Dendritic cell treated with granulocyte-macrophage colony-stimulating factor and Interleukin-4, amounts not matched to agents 40 ng/mL and 50 ng/mL, for 4 days (primary cell): ENCODE measurements around the gene IL13.

ENCODE experiments used
- H3K27ac Mint-ChIP-seq: one replicate; pipeline ENCODE4 v1.8.0; 2022; ENCODE audit warnings: mild to moderate bottlenecking, mixed read lengths
- H3K27me3 Mint-ChIP-seq: one replicate; pipeline ENCODE4 v1.8.0; 2022; ENCODE audit warnings: mild to moderate bottlenecking, mixed read lengths
- H3K36me3 Mint-ChIP-seq: one replicate; pipeline ENCODE4 v1.8.0; 2022; ENCODE audit warnings: low read depth, mixed read lengths
- H3K4me1 Mint-ChIP-seq: one replicate; pipeline ENCODE4 v1.8.0; 2022; ENCODE audit warnings: low read depth, mixed read lengths
- H3K4me3 Mint-ChIP-seq: one replicate; pipeline ENCODE4 v1.8.0; 2022; ENCODE audit warnings: mild to moderate bottlenecking, moderate library complexity, mixed read lengths
- H3K9me3 Mint-ChIP-seq: one replicate; pipeline ENCODE4 v1.8.0; 2022; ENCODE audit warnings: mixed read lengths
- intact Hi-C: fragments of 100-400 bp; cut with micrococcal nuclease; formaldehyde crosslinking; loops from one replicate; pipeline ENCODE4 v1.15.0; 2022

Gene IL13

GRCh38 chr5:132641841-132642240 lies 16.1 kb upstream of the IL13 start:
- H3K36me3 Mint-ChIP-seq, result peaks cover 72% of the 10 kb centered on the region
- intact Hi-C loops, result no loop called here
- no peaks in the 10 kb centered on the region for H3K4me1 Mint-ChIP-seq

GRCh38 chr5:132644177-132644576 lies 13.8 kb upstream of the IL13 start:
- H3K36me3 Mint-ChIP-seq, result peaks cover 49% of the 10 kb centered on the region
- H3K9me3 Mint-ChIP-seq, result peaks cover 15% of the 10 kb centered on the region
- H3K27ac Mint-ChIP-seq, result no peak overlapping the region
- H3K4me3 Mint-ChIP-seq, result no peak overlapping the region
- H3K27me3 Mint-ChIP-seq, result peaks cover 6% of the 10 kb centered on the region
- no peaks in the 10 kb centered on the region for H3K4me1 Mint-ChIP-seq
- intact Hi-C loops, result no loop called here

More at GRCh38 chr5:132641841-132642240, 16.1 kb upstream of the IL13 start:
- Mint-ChIP-seq H3K27me3 (no peaks in the 10 kb centered on the region), H3K4me3 (no peak overlapping the region), H3K27ac (no peak overlapping the region), H3K9me3 (no peaks in the 10 kb centered on the region)

GRCh38 chr5:132646583-132647266 lies 11.2 kb upstream of the IL13 start:
- Mint-ChIP-seq H3K27me3 (peaks cover 6% of the 10 kb centered on the region), H3K36me3 (peaks cover 26% of the 10 kb centered on the region), H3K9me3 (peaks cover 15% of the 10 kb centered on the region)

GRCh38 chr5:132647473-132647872 lies 10.5 kb upstream of the IL13 start:
- Mint-ChIP-seq H3K9me3 (peaks cover 15% of the 10 kb centered on the region), H3K27ac (no peak overlapping the region), H3K36me3 (peaks cover 18% of the 10 kb centered on the region), H3K4me1 (no peaks in the 10 kb centered on the region), H3K4me3 (no peak overlapping the region), H3K27me3 (peaks cover 13% of the 10 kb centered on the region)
- intact Hi-C loops, result no loop called here

More at GRCh38 chr5:132646583-132647266, 11.2 kb upstream of the IL13 start:
- intact Hi-C loops, result no loop called here
- H3K4me3 Mint-ChIP-seq, result no peak overlapping the region
- no peaks in the 10 kb centered on the region for H3K4me1 Mint-ChIP-seq
- no peak overlapping the region for H3K27ac Mint-ChIP-seq

- no peak overlapping the region for H3K27ac Mint-ChIP-seq
- H3K9me3 Mint-ChIP-seq, result peaks cover 15% of the 10 kb centered on the region
- no peak overlapping the region for H3K4me3 Mint-ChIP-seq
- H3K36me3 Mint-ChIP-seq, result peaks cover 9% of the 10 kb centered on the region
- H3K27me3 Mint-ChIP-seq, result peaks cover 16% of the 10 kb centered on the region
- no peaks in the 10 kb centered on the region for H3K4me1 Mint-ChIP-seq
- intact Hi-C loops, result no loop called here
Measured at GRCh38 chr5:132648355-132648754, 9.6 kb upstream of the IL13 start.

- Mint-ChIP-seq H3K4me3 (no peak overlapping the region), H3K27ac (no peak overlapping the region), H3K27me3 (peaks cover 47% of the 10 kb centered on the region), H3K36me3 (no peaks in the 10 kb centered on the region), H3K4me1 (peaks cover 6% of the 10 kb centered on the region), H3K9me3 (peaks cover 15% of the 10 kb centered on the region)
- intact Hi-C loops, result no loop called here
Measured at GRCh38 chr5:132651838-132652469, 6.0 kb upstream of the IL13 start.

- H3K4me1 Mint-ChIP-seq, result peaks cover 6% of the 10 kb centered on the region
- no peak overlapping the region for H3K4me3 Mint-ChIP-seq
- H3K27me3 Mint-ChIP-seq, result peaks cover 52% of the 10 kb centered on the region
- H3K27ac Mint-ChIP-seq, result no peak overlapping the region
- no peaks in the 10 kb centered on the region for H3K36me3 Mint-ChIP-seq
- intact Hi-C loops, result no loop called here
- H3K9me3 Mint-ChIP-seq, result peaks cover 2% of the 10 kb centered on the region
Measured at GRCh38 chr5:132653716-132654115, 4.3 kb upstream of the IL13 start.

GRCh38 chr5:132655821-132656773 lies 1.9 kb upstream of the IL13 start:
- Mint-ChIP-seq H3K4me3 (no peak overlapping the region), H3K27me3 (peaks cover 52% of the 10 kb centered on the region), H3K9me3 (no peaks in the 10 kb centered on the region), H3K27ac (no peak overlapping the region), H3K36me3 (no peaks in the 10 kb centered on the region), H3K4me1 (peaks cover 9% of the 10 kb centered on the region)
- intact Hi-C loops, result no loop called here

- no peaks in the 10 kb centered on the region for H3K36me3 Mint-ChIP-seq
- intact Hi-C loops, result no loop called here
Measured at GRCh38 chr5:132656774-132657355, 1.1 kb upstream of the IL13 start.

GRCh38 chr5:132658381-132659302 lies 669 bp downstream of the IL13 start:
- H3K27me3 Mint-ChIP-seq, result peaks cover 39% of the 10 kb centered on the region
- H3K36me3 Mint-ChIP-seq, result no peaks in the 10 kb centered on the region
- H3K4me1 Mint-ChIP-seq, result peaks cover 12% of the 10 kb centered on the region
- no peak overlapping the region for H3K27ac Mint-ChIP-seq
- no peak overlapping the region for H3K4me3 Mint-ChIP-seq
- intact Hi-C loops, result no loop called here
- H3K9me3 Mint-ChIP-seq, result no peaks in the 10 kb centered on the region

More at GRCh38 chr5:132656774-132657355, 1.1 kb upstream of the IL13 start:
- Mint-ChIP-seq H3K9me3 (no peaks in the 10 kb centered on the region), H3K27ac (no peak overlapping the region), H3K27me3 (peaks cover 50% of the 10 kb centered on the region), H3K4me1 (peaks cover 12% of the 10 kb centered on the region), H3K4me3 (no peak overlapping the region)

GRCh38 chr5:132659598-132660493 lies 1.9 kb downstream of the IL13 start:
- Mint-ChIP-seq H3K4me1 (peaks cover 12% of the 10 kb centered on the region), H3K27ac (no peak overlapping the region), H3K4me3 (no peak overlapping the region), H3K9me3 (no peaks in the 10 kb centered on the region), H3K27me3 (peaks cover 28% of the 10 kb centered on the region), H3K36me3 (no peaks in the 10 kb centered on the region)
- intact Hi-C loops, result no loop called here

- peaks cover 15% of the 10 kb centered on the region for H3K27me3 Mint-ChIP-seq
Measured at GRCh38 chr5:132661231-132662003, 3.4 kb downstream of the IL13 start.

More at GRCh38 chr5:132661231-132662003, 3.4 kb downstream of the IL13 start:
- no peak overlapping the region for H3K27ac Mint-ChIP-seq
- H3K4me3 Mint-ChIP-seq, result no peak overlapping the region
- intact Hi-C loops, result no loop called here
- H3K4me1 Mint-ChIP-seq, result peaks cover 11% of the 10 kb centered on the region
- no peaks in the 10 kb centered on the region for H3K36me3 Mint-ChIP-seq
- no peaks in the 10 kb centered on the region for H3K9me3 Mint-ChIP-seq
